Psoas muscle (tissue), 8 donors: ENCODE measurements around the gene TSC1. TPM values are rescaled to one million over a fixed set of nuclear protein-coding genes. Genes with fewer than 3 reads are reported as not detected.

Experiments used
- ATAC-seq, 4 donors: fragments of 200-7000 bp; cut with Tn5 transposase; one replicate each; pipeline ENCODE4 v1.9.1; 2020; ENCODE audit warnings: moderate library complexity in 3 of 4, mild to moderate bottlenecking in 2 of 4
- DNase-seq, 2 donors: peaks; one replicate each; pipeline ENCODE4 v3.0.0-alpha.2; 2020
- H3K27ac ChIP-seq: fragments of 200-600 bp; one replicate; pipeline ENCODE4 v1.8.0; 2022
- H3K27me3 ChIP-seq, 3 donors: fragments of 200-600 bp in 1 of 3; one replicate each; pipeline versions ENCODE4 v1.6.1 to v1.8.0; 2013 to 2022; ENCODE audit warnings: low read length in 2 of 3, mild to moderate bottlenecking in 2 of 3, moderate library complexity in 1 of 3; ENCODE audit not compliant: insufficient read depth in 3 of 3
- H3K36me3 ChIP-seq, 2 donors: fragments of 200-600 bp in 1 of 2; one replicate each; pipeline versions ENCODE4 v1.6.1 to v1.8.0; 2013 to 2022; ENCODE audit warnings: low read depth in 1 of 2, mild to moderate bottlenecking in 1 of 2, moderate library complexity in 1 of 2; ENCODE audit not compliant: insufficient read depth in 1 of 2
- H3K4me1 ChIP-seq: fragments of 200-600 bp; one replicate; pipeline ENCODE4 v1.8.0; 2022
- H3K4me3 ChIP-seq: fragments of 200-600 bp; one replicate; pipeline ENCODE4 v1.8.0; 2022; ENCODE audit warnings: mild to moderate bottlenecking
- H3K9me3 ChIP-seq: fragments of 200-600 bp; one replicate; pipeline ENCODE4 v1.8.0; 2022
- WGBS, 3 donors: extraction: QIAGEN DNeasy Blood & Tissue Kit; methylation state at CpG; one replicate each; pipeline versions ENCODE4 v1.1.6 to v1.1.7; 2013; 5-methylcytosine and 5-hydroxymethylcytosine counted together
- intact Hi-C, 2 donors: fragments of 100-400 bp; cut with DNase I; formaldehyde crosslinking; loops; one replicate each; pipeline versions ENCODE4 v1.11.0 to v1.14.2; 2022
- polyA plus RNA-seq, 3 donors: library from polyadenylated mRNA; stranded (reverse); fragments of 200-250 nt; gene quantifications; one replicate each; pipeline ENCODE4 v1.2.3, GENCODE V29; 2013
- total RNA-seq, 4 donors: library from RNA; stranded (reverse); fragmentation: NEBNext Ultra II Directional in 2 of 4; extraction: Animal tissue kit (Norgen Biotek cat#: 25700) in 2 of 4; gene quantifications; one replicate each; pipeline versions ENCODE4 v1.2.1 to v1.2.4, GENCODE V29; 2021 to 2023
- TF ChIP-seq, protein P1 (sequence below): fragments of 200-600 bp; IDR thresholded peaks from one replicate; pipeline ENCODE4 v1.8.0; 2022; ENCODE audit warnings: antibody characterized with exemption
- donor health status: healthy with polysubstance abuse.
- donor health status: DM: no; HTN: no; CAD: no; lungs with moderate emphysema.
- donor health status: Bipolar disorder and iron deficiency.
- donor health status: healthy.
- donor health status: DM: yes; HTN: yes; CAD: no.
- donor health status: DM: no; HTN: no; CAD: no.
- donor health status: DM: no; HTN: no; CAD: no.
- donor health status: DM: yes; HTN: yes; CAD: no.

TSC1 gene
- total and polyA plus RNA-seq, 7 donors = 13.1 to 38.4 (median 26.8) TPM

- Histone ChIP-seq H3K27ac (no peak overlapping the region), H3K27me3 (no peaks in the 10 kb centered on the region), H3K36me3 (peaks cover 10 to 96% of the 10 kb centered on the region in 2 donors), H3K4me1 (no peaks in the 10 kb centered on the region), H3K9me3 (no peaks in the 10 kb centered on the region), H3K4me3 (no peak overlapping the region)
- intact Hi-C loops = no loop called here
- no peak for DNase-seq
- TF ChIP-seq, protein P1, sequence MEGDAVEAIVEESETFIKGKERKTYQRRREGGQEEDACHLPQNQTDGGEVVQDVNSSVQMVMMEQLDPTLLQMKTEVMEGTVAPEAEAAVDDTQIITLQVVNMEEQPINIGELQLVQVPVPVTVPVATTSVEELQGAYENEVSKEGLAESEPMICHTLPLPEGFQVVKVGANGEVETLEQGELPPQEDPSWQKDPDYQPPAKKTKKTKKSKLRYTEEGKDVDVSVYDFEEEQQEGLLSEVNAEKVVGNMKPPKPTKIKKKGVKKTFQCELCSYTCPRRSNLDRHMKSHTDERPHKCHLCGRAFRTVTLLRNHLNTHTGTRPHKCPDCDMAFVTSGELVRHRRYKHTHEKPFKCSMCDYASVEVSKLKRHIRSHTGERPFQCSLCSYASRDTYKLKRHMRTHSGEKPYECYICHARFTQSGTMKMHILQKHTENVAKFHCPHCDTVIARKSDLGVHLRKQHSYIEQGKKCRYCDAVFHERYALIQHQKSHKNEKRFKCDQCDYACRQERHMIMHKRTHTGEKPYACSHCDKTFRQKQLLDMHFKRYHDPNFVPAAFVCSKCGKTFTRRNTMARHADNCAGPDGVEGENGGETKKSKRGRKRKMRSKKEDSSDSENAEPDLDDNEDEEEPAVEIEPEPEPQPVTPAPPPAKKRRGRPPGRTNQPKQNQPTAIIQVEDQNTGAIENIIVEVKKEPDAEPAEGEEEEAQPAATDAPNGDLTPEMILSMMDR = no peak
- 82 to 88% (median 85%) methylated on average over 2 of the region's 2 CpGs for WGBS, 3 donors
- no peak for ATAC-seq
These were observed 35.1 kb downstream of the TSC1 start for GRCh38 chr9:132909311-132909710.

GRCh38 chr9:132908635-132909034 is 35.8 kb downstream of the TSC1 start:
- TF ChIP-seq, protein P1 = no peak
- Histone ChIP-seq H3K4me3 (no peak overlapping the region), H3K36me3 (peaks cover 15 to 97% of the 10 kb centered on the region in 2 donors), H3K27ac (no peak overlapping the region), H3K9me3 (no peaks in the 10 kb centered on the region), H3K27me3 (no peaks in the 10 kb centered on the region), H3K4me1 (no peaks in the 10 kb centered on the region)
- no peak for DNase-seq
- ATAC-seq = no peak
- 87 to 92% (median 91%) methylated on average over 7 of the region's 7 CpGs for WGBS, 3 donors
- intact Hi-C loops = no loop called here

- H3K27ac ChIP-seq = no peak overlapping the region
- no peak overlapping the region for H3K4me3 ChIP-seq
- H3K36me3 ChIP-seq = peaks cover 16 to 97% of the 10 kb centered on the region in 2 donors
- no peak for ATAC-seq
- TF ChIP-seq, protein P1 = no peak
- H3K9me3 ChIP-seq = no peaks in the 10 kb centered on the region
- H3K4me1 ChIP-seq = no peaks in the 10 kb centered on the region
- no peaks in the 10 kb centered on the region for H3K27me3 ChIP-seq
- intact Hi-C loops = no loop called here
- no peak for DNase-seq
- WGBS, 3 donors = 92 to 95% (median 93%) methylated on average over 12 of the region's 12 CpGs
These were observed 38.7 kb downstream of the TSC1 start for GRCh38 chr9:132905726-132906125.

GRCh38 chr9:132903574-132904492 is 40.6 kb downstream of the TSC1 start:
- H3K9me3 ChIP-seq = no peaks in the 10 kb centered on the region
- H3K27me3 ChIP-seq = no peaks in the 10 kb centered on the region
- ATAC-seq (no peak), DNase-seq (no peak)
- intact Hi-C loops = no loop called here
- WGBS, 3 donors = 78 to 82% (median 80%) methylated on average over 13 of the region's 13 CpGs
- no peak overlapping the region for H3K27ac ChIP-seq
- H3K4me1 ChIP-seq = no peaks in the 10 kb centered on the region
- peaks cover 13 to 97% of the 10 kb centered on the region in 2 donors for H3K36me3 ChIP-seq
- TF ChIP-seq, protein P1 = no peak
- H3K4me3 ChIP-seq = no peak overlapping the region
